Loucy (cell line): ENCODE data around the gene SOX1.

ENCODE experiments used
- H2AFZ ChIP-seq: fragments of 200-600 bp; sonication (generic); 2 replicates; pipeline ENCODE4 v1.6.0; 2016; ENCODE audit warnings: antibody characterized with exemption, mild to moderate bottlenecking, low read length, moderate library complexity
- H3F3A ChIP-seq: fragments of 200-600 bp; 2 replicates; pipeline ENCODE4 v1.6.0; 2016; ENCODE audit warnings: antibody characterized with exemption, low read depth, mild to moderate bottlenecking
- H3K27me3 ChIP-seq: fragments of 200-600 bp; sonication (generic); 2 replicates; pipeline ENCODE4 v1.6.1; 2014; ENCODE audit warnings: low read length, mild to moderate bottlenecking; ENCODE audit not compliant: insufficient read depth, poor library complexity, severe bottlenecking
- H3K36me3 ChIP-seq: fragments of 200-600 bp; sonication (generic); 2 replicates; pipeline ENCODE4 v1.6.1; 2016; ENCODE audit warnings: low read length; ENCODE audit not compliant: insufficient read depth
- H3K4me1 ChIP-seq: fragments of 200-600 bp; sonication (generic); 2 replicates; pipeline ENCODE4 v1.5.1; 2014; ENCODE audit warnings: low read length, mild to moderate bottlenecking; ENCODE audit not compliant: insufficient read depth, poor library complexity, severe bottlenecking
- H3K4me2 ChIP-seq: fragments of 200-600 bp; sonication (generic); 2 replicates; pipeline ENCODE4 v1.6.0; 2014; ENCODE audit warnings: antibody characterized with exemption, low read length, low read depth, mild to moderate bottlenecking; ENCODE audit not compliant: poor library complexity, severe bottlenecking
- H3K4me3 ChIP-seq: fragments of 200-600 bp; sonication (generic); 2 replicates; pipeline ENCODE4 v1.5.1; 2014; ENCODE audit warnings: low read length, mild to moderate bottlenecking, mixed read lengths; ENCODE audit not compliant: poor library complexity, severe bottlenecking
- H3K79me2 ChIP-seq: fragments of 200-600 bp; sonication (generic); 2 replicates; pipeline ENCODE4 v1.6.1; 2014; ENCODE audit warnings: low read length; ENCODE audit not compliant: insufficient read depth
- H3K9ac ChIP-seq: fragments of 200-600 bp; sonication (generic); 2 replicates; pipeline ENCODE4 v1.6.0; 2014; ENCODE audit warnings: mild to moderate bottlenecking, low read depth, low read length, moderate library complexity; ENCODE audit not compliant: poor library complexity, severe bottlenecking
- H3K9me2 ChIP-seq: fragments of 200-600 bp; sonication (generic); replicated peaks from 2 replicates; pipeline ENCODE4 v1.6.1; 2016; ENCODE audit warnings: low read depth, low read length, mixed read lengths
- H3K9me3 ChIP-seq: fragments of 200-600 bp; sonication (generic); 2 replicates; pipeline ENCODE4 v1.6.1; 2014; ENCODE audit warnings: mild to moderate bottlenecking, antibody characterized with exemption, low read length, low read depth; ENCODE audit not compliant: insufficient read depth
- H4K20me1 ChIP-seq: fragments of 200-600 bp; sonication (generic); 2 replicates; pipeline ENCODE4 v1.6.0; 2014; ENCODE audit warnings: antibody characterized with exemption, low read length, mild to moderate bottlenecking; ENCODE audit not compliant: insufficient read depth, poor library complexity, severe bottlenecking
- EZH2phosphoT487 ChIP-seq: fragments of 200-600 bp; IDR thresholded peaks from 2 replicates; pipeline ENCODE4 v1.6.1; 2018; ENCODE audit warnings: antibody characterized with exemption, mild to moderate bottlenecking, moderate library complexity, borderline replicate concordance
- TF ChIP-seq, protein P1 (sequence below): fragments of 200-600 bp; sonication (generic); conservative IDR thresholded peaks from 2 replicates; pipeline ENCODE4 v1.5.1; 2014; ENCODE audit warnings: mild to moderate bottlenecking, antibody characterized with exemption, low read length

The SOX1 gene

GRCh38 chr13:112057736-112058518 is 9.0 kb upstream of the SOX1 start:
- Histone ChIP-seq H3K27me3 (no peaks in the 10 kb centered on the region), H3K4me1 (no peaks in the 10 kb centered on the region), H3K4me2 (no peak overlapping the region)

GRCh38 chr13:112058519-112058873 is 8.5 kb upstream of the SOX1 start:
- no peak overlapping the region for H2AFZ ChIP-seq
- H3K4me2 ChIP-seq, result no peak overlapping the region
- H3K27me3 ChIP-seq, result no peaks in the 10 kb centered on the region

More at GRCh38 chr13:112057736-112058518, 9.0 kb upstream of the SOX1 start:
- Histone ChIP-seq H2AFZ (no peak overlapping the region), H3K4me3 (no peak overlapping the region), H3K9me2 (no peaks in the 10 kb centered on the region), H3K36me3 (no peaks in the 10 kb centered on the region), H3F3A (no peaks in the 10 kb centered on the region), H3K79me2 (no peaks in the 10 kb centered on the region), H4K20me1 (no peaks in the 10 kb centered on the region), H3K9ac (no peak overlapping the region), H3K9me3 (peaks cover 3% of the 10 kb centered on the region; the same call in 1 of the 2 replicates)
- no peak for TF ChIP-seq EZH2phosphoT487
- TF ChIP-seq, protein P1, sequence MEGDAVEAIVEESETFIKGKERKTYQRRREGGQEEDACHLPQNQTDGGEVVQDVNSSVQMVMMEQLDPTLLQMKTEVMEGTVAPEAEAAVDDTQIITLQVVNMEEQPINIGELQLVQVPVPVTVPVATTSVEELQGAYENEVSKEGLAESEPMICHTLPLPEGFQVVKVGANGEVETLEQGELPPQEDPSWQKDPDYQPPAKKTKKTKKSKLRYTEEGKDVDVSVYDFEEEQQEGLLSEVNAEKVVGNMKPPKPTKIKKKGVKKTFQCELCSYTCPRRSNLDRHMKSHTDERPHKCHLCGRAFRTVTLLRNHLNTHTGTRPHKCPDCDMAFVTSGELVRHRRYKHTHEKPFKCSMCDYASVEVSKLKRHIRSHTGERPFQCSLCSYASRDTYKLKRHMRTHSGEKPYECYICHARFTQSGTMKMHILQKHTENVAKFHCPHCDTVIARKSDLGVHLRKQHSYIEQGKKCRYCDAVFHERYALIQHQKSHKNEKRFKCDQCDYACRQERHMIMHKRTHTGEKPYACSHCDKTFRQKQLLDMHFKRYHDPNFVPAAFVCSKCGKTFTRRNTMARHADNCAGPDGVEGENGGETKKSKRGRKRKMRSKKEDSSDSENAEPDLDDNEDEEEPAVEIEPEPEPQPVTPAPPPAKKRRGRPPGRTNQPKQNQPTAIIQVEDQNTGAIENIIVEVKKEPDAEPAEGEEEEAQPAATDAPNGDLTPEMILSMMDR, result no peak

DNA sequence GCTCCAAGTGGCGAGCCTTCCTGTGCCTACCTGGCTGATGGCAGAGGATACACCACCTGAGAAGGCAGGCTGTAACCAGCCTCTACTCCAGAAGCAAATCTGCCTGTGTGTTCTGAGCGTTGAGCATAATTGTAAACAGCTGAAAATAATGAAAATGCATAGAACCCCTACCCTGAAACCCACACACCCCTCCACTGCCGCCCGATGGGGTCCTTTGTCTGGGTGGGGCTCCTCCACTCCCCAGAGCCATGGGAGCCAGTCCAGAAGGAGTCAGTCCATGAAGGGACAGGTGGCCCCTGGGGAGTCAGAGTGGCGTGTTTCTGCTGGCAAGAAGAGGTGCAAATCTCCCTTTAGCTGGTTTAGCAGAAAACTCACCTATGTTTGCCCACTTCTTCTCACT is 8.0 kb upstream of the SOX1 start:
- H4K20me1 ChIP-seq, result no peaks in the 10 kb centered on the region
- no peaks in the 10 kb centered on the region for H3K79me2 ChIP-seq
- no peak overlapping the region for H2AFZ ChIP-seq
- TF ChIP-seq, protein P1, result no peak
- TF ChIP-seq EZH2phosphoT487, result no peak
- H3K4me3 ChIP-seq, result no peak overlapping the region
- no peaks in the 10 kb centered on the region for H3F3A ChIP-seq
- no peaks in the 10 kb centered on the region for H3K36me3 ChIP-seq
- no peaks in the 10 kb centered on the region for H3K4me1 ChIP-seq
- no peak overlapping the region for H3K4me2 ChIP-seq
- no peaks in the 10 kb centered on the region for H3K27me3 ChIP-seq
- no peaks in the 10 kb centered on the region for H3K9me2 ChIP-seq
- no peak overlapping the region for H3K9ac ChIP-seq
- H3K9me3 ChIP-seq, result peaks cover 3% of the 10 kb centered on the region; the same call in 1 of the 2 replicates

More at GRCh38 chr13:112058519-112058873, 8.5 kb upstream of the SOX1 start:
- H3K4me1 ChIP-seq, result no peaks in the 10 kb centered on the region
- H3K9me3 ChIP-seq, result peaks cover 3% of the 10 kb centered on the region; the same call in 1 of the 2 replicates
- no peaks in the 10 kb centered on the region for H4K20me1 ChIP-seq
- H3K4me3 ChIP-seq, result no peak overlapping the region
- H3K9me2 ChIP-seq, result no peaks in the 10 kb centered on the region
- no peaks in the 10 kb centered on the region for H3K36me3 ChIP-seq
- no peaks in the 10 kb centered on the region for H3K79me2 ChIP-seq
- no peak overlapping the region for H3K9ac ChIP-seq
- H3F3A ChIP-seq, result no peaks in the 10 kb centered on the region
- TF ChIP-seq, protein P1, result no peak
- no peak for TF ChIP-seq EZH2phosphoT487
